Raji (cell line): Measurements from ENCODE around the gene RANBP3.

Source experiments
- POLR2A ChIP-seq: IDR thresholded peaks from 2 replicates; pipeline ENCODE4 v1.6.1; 2011; ENCODE audit warnings: low read depth, low read length, control low read depth; ENCODE audit not compliant: insufficient read depth

The RANBP3 gene

DNA sequence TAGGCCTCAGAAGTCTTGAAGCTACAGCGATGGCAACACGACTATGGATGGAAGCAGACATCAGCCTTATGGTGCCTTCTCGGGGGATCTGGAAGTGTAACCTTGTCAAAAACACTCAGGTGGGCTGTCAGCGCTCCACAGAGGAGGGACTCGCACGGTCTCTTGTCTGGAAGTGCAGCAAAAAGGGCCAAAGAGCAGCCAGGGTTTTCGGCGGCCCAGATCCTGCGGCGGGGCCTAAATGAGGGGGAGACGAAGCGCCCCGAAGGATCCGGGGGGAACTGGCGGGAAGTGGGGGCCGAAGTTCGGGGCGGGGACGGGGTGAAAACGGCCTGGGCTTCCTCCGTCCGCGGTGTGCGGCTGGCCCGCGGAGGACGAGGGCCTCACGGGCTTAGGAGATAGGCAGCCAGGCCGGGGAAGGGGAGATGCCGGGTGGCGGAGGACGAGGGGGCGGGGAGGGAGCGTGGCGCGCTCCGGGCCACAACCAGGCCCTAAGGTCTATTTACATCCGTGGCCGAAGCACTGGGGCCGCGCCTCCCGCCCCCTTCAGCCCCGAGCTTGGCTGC is 637 bp downstream of the RANBP3 start:
- no peak for TF ChIP-seq POLR2A

DNA sequence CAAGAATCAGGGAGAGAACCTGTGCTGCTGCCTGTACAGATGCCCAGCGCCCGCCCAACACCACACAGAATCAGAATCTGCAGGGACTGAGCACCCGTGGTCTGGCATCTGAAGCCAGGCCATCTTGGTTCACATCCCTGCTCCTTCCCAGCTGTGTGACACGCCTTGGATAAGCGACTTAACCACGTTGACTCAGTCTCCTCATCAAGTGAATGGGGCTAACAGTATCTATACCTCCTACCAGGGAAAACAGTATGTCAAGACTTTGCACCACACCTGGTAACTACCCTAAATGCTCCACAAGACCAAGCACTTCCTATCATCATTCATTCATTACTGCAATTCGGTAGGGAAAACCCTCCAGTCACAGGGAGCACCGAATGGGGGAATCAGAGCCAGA is 1.2 kb downstream of the RANBP3 start:
- TF ChIP-seq POLR2A, result no peak

DNA sequence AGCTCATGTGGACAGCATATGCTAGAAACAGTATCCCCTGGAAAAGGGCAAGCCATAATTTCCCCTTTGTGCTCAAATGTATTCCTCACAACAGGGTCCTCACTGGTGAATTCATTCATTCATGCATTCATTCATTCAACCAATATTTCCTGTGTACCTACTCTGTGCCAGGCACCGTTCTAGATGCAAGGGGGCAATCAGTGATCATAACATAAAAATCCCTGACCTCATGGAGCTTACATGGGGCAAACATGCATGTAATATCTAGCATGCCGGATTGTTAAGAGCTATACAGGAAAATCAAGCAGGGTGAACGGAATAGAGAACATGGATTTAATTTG is 2.6 kb downstream of the RANBP3 start:
- TF ChIP-seq POLR2A, result no peak

DNA sequence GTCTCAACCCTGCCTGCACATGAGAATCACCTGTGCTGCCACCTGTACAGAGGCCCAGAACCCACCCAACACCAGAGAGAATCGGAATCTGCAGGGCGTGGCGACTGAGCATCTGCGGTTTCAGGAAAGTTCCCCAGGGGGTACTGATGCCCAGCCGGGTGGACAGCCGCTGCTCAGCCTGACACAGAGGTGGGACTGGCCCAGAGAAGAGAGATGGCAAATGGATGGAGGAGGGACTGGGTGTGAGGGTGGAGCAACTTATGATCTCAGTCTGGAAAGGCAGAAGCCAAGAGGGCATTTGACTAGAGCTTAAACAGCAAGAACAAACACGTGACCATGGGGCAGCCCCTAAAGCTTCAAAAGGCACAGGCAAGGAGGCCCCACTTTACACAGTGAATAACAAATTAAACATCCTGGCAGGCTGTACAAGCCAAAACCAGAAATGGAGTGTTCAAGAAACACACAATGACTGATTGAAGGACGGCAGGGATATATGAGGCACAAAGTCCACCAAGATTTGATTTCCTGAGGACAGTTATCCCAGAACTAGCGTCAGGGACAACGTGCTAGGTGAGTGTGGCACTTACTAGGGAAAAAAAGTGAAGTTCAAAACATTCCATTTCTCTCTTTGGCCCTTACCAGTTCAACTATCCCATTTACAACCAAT is 3.1 kb downstream of the RANBP3 start:
- no peak for TF ChIP-seq POLR2A

DNA sequence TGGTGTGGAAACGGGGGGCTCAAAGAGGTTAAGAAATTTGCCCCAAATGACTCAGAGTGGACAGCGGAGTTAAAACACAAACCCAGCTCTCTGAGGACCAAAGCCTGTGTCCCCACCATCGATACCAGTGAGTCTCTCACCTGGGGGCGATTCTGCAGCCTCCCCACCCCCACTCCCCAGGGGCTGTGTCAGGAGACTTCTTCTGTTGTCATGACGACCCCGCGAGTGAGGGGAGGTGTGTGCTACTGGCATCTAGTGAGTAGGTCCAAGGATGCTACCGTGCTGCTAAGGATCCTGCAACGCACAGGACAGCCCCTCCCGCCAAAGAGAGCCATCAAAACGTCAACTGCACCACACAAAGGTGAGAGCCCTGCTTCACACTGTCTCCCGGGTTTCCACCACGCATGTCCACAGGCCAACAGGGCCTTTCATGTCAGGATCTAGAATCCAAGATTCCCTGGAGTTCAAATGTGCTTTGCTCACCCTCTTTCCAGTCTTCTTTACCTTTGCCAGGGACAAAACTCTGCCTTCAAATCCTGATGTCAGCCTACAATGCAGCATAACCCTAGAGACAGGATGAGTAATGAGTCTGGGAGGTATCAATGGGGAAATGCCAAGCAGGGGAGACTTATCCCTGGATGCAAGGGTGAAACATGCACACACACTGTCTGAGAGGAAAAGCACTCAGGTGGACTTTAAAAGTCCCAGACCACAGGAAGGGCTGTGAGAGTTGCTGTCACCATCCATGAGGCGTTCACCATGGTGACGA is 3.9 kb downstream of the RANBP3 start:
- no peak for TF ChIP-seq POLR2A

DNA sequence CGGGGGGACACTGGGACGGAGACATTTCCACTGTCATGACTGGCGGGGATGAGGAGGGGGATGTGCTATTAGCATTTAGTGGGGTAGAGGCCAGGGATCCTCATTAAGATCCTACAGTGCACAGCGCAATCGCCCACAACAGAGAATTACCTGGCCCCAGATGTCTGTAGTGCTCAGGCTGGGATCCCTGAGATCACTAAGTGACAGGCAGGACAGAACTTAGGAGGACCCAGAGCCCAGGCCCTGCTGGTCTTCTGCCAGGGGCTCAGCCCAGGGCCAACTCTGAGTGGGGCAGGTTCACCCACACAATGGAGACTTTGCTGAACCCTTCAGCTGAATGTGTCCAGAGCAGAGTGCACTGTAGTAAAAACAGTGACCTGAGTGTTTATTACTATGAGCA is 4.6 kb downstream of the RANBP3 start:
- no peak for TF ChIP-seq POLR2A

DNA sequence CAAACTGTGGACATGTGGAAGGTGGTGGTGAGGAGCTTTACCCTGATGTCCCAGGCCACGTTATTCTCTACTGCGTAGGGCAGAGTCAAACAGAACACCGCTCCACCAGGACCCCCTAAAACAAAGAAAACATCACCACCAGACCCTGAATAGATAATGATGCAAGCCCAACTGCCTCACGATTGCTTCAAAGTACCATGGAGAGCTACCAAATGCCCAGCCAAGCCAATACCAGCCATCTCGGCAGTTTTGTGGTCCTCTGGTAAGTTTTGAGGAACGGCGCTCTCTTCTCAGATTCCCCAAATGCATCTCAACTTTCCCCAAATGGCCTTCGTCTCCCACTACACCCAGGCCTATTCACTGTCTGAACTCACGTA is 5.6 kb downstream of the RANBP3 start:
- TF ChIP-seq POLR2A, result no peak

DNA sequence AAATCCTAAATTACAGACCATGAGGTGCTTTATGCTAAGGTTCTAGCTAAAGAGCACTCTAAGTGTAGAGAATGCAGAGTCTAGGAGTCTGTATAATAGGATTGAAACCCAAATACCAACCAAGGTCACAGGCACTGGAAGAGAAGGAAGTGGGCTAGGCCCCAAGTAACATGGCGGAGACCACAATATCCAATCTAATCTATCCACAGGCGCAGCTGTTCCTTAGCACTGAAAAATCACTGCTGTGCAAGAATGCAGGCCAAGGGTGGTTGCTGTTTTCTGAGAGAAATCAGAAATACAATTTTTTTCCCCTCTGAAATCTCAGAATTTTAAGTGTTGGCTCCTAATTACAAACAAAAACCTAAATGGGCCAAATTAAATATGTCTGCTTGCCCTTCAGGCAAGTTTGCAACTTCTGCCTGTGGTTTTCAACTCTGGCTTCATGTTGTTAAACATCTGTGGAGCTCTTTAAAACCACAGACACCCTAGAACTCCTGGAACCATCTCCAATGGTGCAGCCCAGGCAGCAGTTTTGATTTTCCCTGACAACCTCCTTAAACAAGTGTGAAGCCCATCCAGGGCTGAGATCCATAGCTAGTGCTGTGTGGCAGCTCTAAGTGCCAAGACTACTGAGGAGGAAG is 6.1 kb downstream of the RANBP3 start:
- TF ChIP-seq POLR2A, result no peak

DNA sequence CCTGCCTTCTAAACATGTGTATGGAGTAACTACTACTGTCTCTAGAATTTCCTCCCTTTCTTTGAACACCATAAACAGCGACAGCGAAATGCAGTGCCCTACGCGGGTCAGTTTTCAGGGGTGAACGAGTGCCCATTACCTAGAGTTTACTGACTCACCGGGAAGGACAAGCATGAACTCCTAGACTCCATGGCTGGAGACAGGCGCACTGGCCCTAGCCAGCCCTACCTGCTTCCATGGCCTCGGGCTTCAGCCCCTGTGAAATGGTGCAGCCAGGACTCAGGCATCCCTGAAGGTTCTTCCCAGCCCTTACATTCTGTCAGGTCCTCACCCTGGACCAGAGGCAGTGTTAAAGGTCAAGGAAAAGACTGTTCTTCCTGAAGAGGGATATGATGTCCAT is 8.5 kb downstream of the RANBP3 start:
- no peak for TF ChIP-seq POLR2A

DNA sequence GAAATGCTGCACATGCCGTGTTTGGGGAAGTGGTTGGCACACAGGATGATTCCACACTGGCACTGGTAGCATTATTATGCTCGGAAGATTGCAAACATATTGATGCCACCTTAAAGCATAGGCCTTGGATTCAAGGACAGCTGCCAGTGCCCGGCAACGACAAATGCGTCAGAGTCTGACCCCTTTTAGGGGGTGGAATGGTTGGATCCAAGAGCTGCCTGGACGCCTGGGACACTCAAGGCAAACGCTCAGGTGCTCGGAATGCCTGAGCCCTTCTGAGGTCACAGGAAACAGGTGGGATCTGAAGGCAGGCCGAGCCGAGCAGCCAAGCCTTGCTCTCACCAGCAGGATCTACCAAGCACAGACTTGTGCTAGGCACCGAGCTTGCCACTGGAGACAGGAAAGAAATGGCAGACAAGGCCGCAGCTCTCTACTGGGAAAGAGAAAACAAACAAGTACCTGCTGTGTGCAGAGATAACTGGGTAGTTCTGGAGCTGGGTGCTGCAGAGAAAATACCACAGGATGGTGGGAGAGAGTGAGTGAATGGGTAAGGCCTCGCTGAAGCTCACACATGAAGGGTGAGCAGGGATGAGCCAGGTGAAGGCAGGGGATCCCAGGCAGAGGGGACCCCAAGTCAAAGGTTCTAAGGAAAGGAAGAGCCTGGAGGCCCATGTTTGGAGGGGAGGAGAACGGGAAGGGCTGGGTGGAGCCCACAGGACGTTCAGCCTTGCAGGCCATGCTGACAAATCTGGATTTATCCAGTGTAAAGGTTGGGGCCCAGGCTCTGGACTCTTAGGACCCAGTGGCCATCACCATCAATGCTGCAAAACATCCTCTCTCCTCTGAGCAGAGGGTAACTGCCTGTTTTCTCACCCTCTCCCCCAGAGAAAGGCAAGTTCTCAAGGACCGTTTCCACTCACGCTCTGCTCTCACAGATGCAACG is 9.2 kb downstream of the RANBP3 start:
- no peak for TF ChIP-seq POLR2A

DNA sequence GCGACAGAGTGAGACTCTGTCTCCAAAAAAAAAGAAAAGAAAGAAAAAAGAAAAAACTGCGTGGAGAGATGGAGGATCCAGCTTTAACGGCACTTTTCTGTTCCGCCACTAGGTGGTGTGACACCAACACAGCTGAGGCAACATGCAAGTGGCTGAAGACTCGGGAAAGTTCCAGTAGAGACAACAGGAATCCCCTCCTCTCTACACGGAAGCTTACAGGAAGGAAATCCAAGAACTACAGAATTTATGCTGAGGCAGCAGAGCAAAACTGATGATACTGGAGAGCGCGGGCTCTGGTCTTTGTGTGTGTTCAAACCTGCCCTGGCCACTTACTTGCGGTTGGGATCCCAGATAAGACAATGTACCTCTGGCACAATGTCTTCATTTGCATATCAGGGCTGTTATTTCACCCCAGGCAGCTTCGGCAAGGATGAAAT is 9.9 kb downstream of the RANBP3 start:
- TF ChIP-seq POLR2A, result no peak

DNA sequence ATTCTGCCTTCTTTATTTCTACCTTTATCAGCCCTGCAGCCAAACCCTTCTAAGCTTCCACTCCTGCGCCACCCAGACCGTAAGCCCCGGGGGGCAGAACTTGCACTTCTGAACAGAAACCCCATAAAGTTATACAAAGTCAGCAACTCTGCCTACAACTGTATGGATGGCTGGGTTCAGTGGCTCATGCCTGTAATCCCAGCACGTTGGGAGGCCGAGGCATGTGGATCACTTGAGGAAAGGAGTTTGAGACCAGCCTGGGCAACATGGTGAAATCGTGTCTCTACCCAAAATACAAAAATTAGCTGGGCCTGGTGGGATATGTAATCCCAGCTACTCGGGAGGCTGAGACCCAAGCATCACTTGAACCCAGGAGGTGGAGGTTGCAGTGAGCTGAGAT is 10.4 kb downstream of the RANBP3 start:
- TF ChIP-seq POLR2A, result no peak

DNA sequence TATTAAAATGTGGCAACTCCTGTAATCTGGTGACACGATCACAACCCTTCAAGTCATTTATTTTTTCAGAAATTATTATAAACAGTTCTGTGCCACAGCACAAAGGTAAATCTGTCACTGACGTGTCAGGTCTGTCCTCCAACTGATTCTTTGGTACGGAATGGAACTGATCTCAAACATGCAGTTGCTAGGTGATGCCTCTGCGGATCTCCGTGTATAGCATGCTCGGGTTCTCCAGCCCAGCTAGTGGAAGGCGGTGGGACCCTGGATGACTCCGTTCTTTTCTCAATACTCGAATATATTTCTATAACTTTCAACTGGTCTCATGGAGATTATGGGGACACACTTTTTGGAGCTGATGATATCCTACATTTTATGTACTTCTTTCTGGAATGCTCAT is 11.0 kb downstream of the RANBP3 start:
- TF ChIP-seq POLR2A, result no peak

DNA sequence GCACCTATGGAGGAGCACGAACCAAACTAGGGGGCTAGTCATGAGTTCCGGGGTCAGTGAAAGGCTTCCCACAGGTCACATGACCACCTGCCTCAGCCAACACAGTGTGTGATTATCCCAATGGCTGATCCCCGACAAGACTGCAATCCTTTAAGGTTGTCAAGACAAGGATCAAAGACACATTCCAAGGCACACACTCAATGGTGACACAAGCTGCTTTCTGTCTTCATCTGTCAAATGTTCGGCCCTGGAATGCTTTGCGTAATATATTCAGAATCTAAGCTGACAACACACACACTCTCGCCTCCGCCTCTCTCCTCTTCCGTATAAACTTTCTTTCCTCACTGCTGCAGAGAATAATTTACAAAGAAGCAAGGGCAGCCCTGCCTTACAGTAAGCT is 11.7 kb downstream of the RANBP3 start:
- TF ChIP-seq POLR2A, result no peak
